Activated CD4-positive, alpha-beta T cell treated with anti-CD3 and anti-CD28 coated beads for 48 hours (primary cell): ENCODE data around the gene RARB.
A peak's percentile ranks its signal among the peaks of the same experiment; 100 is the strongest.

Source experiments
- DNase-seq: peaks from one replicate; pipeline ENCODE4 v3.0.0-alpha.2; 2020

The RARB gene

DNA sequence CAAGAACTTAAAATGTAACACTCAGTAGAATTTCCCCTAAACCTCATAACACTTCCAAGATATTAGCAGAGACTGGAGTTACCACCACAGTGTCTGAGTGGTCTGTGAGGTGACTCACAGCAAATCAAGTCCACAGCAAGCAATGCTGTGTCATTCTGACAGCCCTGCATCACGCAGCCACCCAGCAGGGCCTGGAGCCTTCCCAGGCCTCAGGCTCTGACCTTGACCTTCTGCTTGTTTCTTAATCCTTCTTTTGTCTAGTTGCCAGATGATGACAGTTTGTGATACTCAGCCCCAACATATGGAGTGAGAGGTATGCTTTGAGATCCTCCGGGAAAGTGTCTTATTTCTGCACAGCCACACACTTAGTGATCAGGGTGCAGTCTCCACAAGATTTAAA lies 154.2 kb downstream of the RARB start:
- DNase-seq, result no peak

DNA sequence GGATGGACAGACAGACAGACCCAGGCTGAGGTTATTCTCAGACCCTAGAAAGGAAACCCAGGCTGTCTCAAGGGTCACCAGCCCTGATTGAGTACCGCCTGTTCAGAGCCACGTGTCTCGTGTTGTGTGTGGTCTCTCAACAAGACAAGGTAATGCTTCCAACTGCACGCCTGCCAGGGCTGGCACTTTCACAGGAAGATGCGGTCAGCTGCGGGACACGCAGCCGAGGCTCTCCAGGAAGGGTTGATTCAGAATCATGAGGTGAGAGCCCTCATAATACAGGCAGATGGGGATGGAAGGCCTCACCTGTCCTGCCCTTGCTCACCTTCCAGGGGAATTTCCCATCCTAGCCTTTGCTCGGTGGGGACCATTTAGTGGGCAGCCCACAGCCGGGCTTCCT lies 155.3 kb downstream of the RARB start:
- no peak for DNase-seq

DNA sequence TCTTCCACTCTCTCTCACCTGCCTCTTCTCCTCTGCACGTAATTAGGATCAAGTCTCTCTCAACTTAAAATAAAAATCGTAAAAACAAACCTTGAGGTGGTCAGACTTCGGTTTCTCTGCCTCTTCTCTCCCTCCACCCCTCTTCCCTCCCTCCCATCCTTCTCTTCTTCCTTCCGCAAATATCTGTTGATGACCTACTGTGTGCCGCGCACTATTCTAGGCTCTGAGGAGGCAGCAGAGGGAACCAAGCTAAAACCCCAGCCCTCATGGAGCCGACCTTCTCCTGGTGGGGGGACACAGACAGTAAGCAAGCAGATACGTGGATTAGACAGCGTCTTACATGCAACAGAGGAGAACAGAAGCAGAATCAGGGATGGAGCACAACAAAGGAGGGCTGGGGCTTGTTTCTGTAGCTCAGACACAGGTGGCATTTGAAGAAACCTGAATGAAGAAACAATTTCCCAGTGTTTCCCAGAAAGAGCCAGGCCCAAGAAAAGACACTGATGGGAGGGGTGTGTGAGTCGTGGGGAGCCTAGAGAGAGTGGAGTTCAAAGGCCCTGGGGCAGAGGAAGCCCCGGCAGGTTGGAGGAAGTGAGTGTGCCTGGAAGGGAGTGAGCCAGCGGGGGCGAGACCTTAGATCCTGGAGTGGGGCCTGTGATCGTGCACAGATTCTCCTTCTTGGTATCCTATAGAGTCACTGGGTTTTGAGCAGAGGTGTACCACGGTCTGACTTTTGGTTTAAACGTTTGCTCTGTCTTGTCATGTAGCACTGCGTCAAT lies 156.1 kb downstream of the RARB start:
- no peak for DNase-seq

- DNase-seq, result no peak
These were observed 157.5 kb downstream of the RARB start for GRCh38 chr3:25585361-25586166.

DNA sequence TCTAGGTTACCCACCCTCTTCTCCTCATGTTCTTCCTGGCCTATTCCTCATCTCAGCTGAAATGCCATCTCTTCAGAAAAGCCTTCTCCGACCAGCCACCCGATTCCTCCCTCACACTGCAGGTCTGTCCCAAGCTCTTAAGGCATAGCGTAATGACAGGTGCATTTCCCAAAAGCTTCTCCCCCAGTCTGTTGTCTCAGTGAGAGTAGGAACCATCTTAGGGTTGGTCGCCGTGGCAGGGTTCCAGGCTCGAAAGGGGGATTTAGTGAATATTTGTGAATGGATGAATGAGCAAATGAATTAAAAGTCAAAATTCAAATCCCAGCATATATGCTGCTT lies 158.1 kb downstream of the RARB start:
- DNase-seq, result no peak

GRCh38 chr3:25586553-25586952 lies 158.5 kb downstream of the RARB start:
- no peak for DNase-seq

- no peak for DNase-seq
These were observed 159.0 kb downstream of the RARB start for GRCh38 chr3:25587094-25587493.

DNA sequence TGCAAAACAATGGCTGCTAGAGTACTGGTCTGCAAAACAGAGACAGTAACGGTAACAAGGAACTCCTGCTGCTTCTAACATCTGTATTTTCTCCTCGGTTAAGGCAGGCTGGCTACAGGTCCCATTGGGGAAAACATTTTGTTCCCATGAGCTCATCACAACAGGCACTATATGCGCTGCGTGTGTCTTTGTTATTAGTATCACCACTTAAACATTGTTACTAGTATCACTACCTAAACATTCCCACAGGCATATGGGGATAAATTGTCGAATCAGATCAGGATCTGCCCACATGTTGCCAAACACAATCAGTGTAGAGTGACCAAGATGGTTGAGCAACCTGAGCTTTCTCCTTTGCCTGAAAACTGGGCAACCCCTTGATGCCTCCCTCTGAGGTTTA lies 159.5 kb downstream of the RARB start:
- no peak for DNase-seq

- no peak for DNase-seq
These were observed 159.9 kb downstream of the RARB start for GRCh38 chr3:25587975-25588374.

DNA sequence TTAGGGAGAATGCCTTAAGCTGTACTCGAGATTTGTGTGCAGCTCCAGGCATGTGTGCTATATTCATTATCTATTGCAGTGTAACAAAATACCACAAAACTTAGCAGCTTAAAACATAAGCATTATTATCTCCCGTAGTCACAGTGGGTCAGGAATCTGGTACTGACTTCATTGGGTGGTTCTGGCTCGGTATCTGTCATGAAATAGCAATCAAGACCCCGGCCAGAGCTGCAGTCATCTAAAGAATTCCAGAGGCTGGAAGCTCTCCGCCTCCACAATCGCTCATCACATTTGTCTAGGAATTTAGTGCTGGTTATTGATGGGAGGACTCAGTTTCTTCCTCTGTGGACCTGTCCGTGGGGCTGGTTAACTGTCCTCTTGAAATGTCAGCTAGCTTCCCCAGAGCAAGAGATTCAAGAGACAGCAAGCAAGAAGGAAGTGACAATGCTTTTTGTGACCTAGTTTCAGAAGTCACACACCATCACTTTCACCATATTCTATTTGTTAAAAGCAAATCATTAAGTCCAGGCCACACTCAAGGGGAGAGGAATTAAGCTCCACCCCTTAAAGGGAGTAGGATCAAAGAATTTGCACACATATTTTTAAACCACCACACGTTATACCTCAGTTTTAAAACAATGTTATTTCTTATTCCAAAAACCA lies 160.5 kb downstream of the RARB start:
- DNase-seq, result no peak

GRCh38 chr3:25589104-25589782 lies 161.2 kb downstream of the RARB start:
- no peak for DNase-seq

GRCh38 chr3:25589783-25590258 lies 161.8 kb downstream of the RARB start:
- DNase-seq, result no peak

- DNase-seq, result peak; percentile 16
These were observed 164.5 kb downstream of the RARB start for GRCh38 chr3:25592510-25592968.

DNA sequence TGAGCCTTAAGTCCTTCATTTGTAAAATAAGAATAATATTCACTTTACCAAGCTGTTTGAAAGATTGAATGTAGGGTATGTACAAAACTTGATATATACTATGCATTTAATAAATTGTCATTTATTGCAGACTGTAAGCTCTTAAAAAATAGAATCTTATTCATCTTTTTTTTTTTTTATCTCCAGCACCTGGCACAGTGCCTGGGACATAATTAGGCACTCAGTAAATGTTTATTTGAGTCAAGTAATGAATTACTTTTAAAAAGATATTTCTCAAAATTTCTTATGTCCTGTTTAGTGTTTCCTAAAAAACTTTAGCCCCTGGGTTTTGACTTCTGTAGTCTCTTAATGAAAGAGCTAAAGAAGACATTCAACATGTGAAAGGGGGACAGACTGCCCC lies 164.9 kb downstream of the RARB start:
- no peak for DNase-seq

GRCh38 chr3:25594007-25594502 lies 166.0 kb downstream of the RARB start:
- DNase-seq, result no peak

DNA sequence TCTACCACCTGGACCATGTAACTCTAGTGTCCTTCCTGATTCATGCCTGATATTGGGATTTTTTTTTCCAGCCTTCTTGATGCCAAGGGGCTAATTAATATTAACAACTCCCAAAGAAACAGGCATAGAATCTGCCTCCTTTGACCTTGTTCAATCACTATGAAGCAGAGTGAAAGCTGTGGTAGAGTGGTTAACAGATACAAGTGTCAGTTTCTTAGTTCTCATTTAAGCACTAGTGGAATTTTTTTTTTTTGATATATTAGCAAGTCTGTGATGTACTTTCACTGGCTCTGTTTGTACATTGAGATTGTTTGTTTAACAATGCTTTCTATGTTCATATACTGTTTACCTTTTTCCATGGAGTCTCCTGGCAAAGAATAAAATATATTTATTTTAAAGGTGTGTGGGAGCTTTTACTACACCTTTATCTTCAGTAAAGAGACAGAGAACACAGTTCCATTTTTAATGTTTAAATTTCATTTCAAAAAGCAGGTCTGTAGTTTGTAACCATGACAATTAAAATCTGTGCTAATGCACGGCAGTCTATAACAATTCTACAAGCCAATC lies 169.6 kb downstream of the RARB start:
- no peak for DNase-seq

DNA sequence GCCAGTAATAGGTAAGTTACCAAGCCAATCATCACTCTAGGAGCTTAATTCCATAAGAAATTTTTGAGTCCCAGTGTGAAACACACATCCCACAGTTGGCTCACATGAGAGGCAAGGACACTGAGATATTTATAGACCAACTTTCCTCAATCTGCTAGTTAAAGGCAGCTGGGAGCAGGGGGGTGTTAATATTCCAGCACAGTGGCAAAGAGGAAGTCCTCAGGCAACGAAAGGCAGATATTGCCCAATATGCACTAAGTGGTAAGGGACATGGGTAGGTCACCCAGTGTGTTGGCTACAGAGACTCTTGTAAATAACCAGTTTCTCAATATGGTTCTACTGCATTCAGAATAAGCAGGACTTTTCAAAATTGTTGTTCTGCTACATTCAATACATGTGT lies 175.6 kb downstream of the RARB start:
- no peak for DNase-seq

GRCh38 chr3:25604107-25604805 lies 176.2 kb downstream of the RARB start:
- no peak for DNase-seq

GRCh38 chr3:25610167-25610566 lies 182.1 kb downstream of the RARB start:
- no peak for DNase-seq

DNA sequence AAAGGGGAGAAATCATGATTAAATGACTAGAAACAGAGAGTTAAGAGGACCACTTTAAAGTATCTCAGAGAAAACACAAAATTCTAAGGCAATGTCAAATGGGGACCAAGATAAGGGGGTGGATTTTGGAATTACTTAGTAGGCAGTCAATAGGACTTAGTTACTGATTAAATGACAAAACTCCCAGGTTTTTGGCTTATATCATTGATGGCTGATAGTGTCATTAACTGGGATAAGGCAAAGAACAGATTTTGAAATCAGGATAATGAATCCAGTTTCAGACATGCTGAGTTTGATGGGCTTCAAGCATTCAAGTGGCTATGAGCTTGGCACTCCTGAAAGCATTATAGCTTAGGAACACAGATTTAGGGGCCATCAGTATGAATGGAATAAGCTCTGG lies 182.7 kb downstream of the RARB start:
- no peak for DNase-seq

GRCh38 chr3:25611193-25611592 lies 183.1 kb downstream of the RARB start:
- no peak for DNase-seq

GRCh38 chr3:25618028-25618427 lies 190.0 kb downstream of the RARB start:
- no peak for DNase-seq
